ENCODE data around the gene YWHAE. TPM values are rescaled to one million over a fixed set of nuclear protein-coding genes. Genes with fewer than 3 reads are reported as not detected.
"Not testable (repeated sequence)": the region's sequence is repeated elsewhere in the genome, so short reads cannot be mapped to it uniquely, and the experiment has no call there.

YWHAE gene
- total RNA-seq, 1 donor from 2014 or later, result 613 TPM

- ATAC-seq (ENCODE audit: poor library complexity); DNase-seq; intact Hi-C loops (cut with DNase I): not testable (repeated sequence)
These were observed 47.5 kb downstream of the YWHAE start for GRCh38 chr17:1352530-1352929.

- intact Hi-C loops (cut with DNase I), result no loop called here
- ATAC-seq (ENCODE audit: poor library complexity) (no peak), DNase-seq (no peak)
These were observed 48.1 kb downstream of the YWHAE start for GRCh38 chr17:1351971-1352370.

GRCh38 chr17:1351275-1351674, 48.7 kb downstream of the YWHAE start:
- intact Hi-C loops (cut with DNase I), result no loop called here
- DNase-seq (no peak), ATAC-seq (ENCODE audit: poor library complexity) (no peak)

- no peak for DNase-seq
- peak; percentile 75 for ATAC-seq (ENCODE audit: poor library complexity)
- intact Hi-C loops (cut with DNase I), result no loop called here
These were observed 52.3 kb downstream of the YWHAE start for GRCh38 chr17:1347589-1348323.

- no peak for DNase-seq
- intact Hi-C loops (cut with DNase I), result no loop called here
- no peak for ATAC-seq (ENCODE audit: poor library complexity)
These were observed 55.5 kb downstream of the YWHAE start for GRCh38 chr17:1344521-1344920.

GRCh38 chr17:1343554-1343953, 56.5 kb downstream of the YWHAE start:
- intact Hi-C loops (cut with DNase I), result no loop called here
- DNase-seq (no peak), ATAC-seq (ENCODE audit: poor library complexity) (no peak)

GRCh38 chr17:1340371-1340770, 59.7 kb downstream of the YWHAE start:
- intact Hi-C loops (cut with DNase I), result no loop called here
- ATAC-seq (ENCODE audit: poor library complexity), result no peak
- no peak for DNase-seq

- intact Hi-C loops (cut with DNase I), result loop anchor here (5.0 kb wide), 1 partner anchor 54 kb away; the partner anchor contains the start of gene TRARG1
- DNase-seq (peak; percentile 65), ATAC-seq (ENCODE audit: poor library complexity) (peak; percentile 95)
These were observed 68.3 kb downstream of the YWHAE start for GRCh38 chr17:1331708-1332107.

- no peak for DNase-seq
- ATAC-seq (ENCODE audit: poor library complexity), result no peak
- intact Hi-C loops (cut with DNase I), result loop anchor here (5.0 kb wide), 1 partner anchor 53 kb away; the partner anchor contains the start of gene TRARG1
These were observed 70.2 kb downstream of the YWHAE start for GRCh38 chr17:1329745-1330343.

GRCh38 chr17:1328437-1328836, 71.6 kb downstream of the YWHAE start:
- no peak for DNase-seq
- intact Hi-C loops (cut with DNase I), result no loop called here
- ATAC-seq (ENCODE audit: poor library complexity), result no peak

GRCh38 chr17:1325766-1326165, 74.3 kb downstream of the YWHAE start:
- DNase-seq, result no peak
- intact Hi-C loops (cut with DNase I), result no loop called here
- ATAC-seq (ENCODE audit: poor library complexity), result no peak

GRCh38 chr17:1324201-1324771, 75.7 kb downstream of the YWHAE start:
- no peak for ATAC-seq (ENCODE audit: poor library complexity)
- intact Hi-C loops (cut with DNase I), result no loop called here
- DNase-seq, result no peak

GRCh38 chr17:1323336-1323735, 76.7 kb downstream of the YWHAE start:
- no peak for DNase-seq
- ATAC-seq (ENCODE audit: poor library complexity), result no peak
- intact Hi-C loops (cut with DNase I), result no loop called here

GRCh38 chr17:1322480-1322879, 77.5 kb downstream of the YWHAE start:
- intact Hi-C loops (cut with DNase I), result no loop called here
- ATAC-seq (ENCODE audit: poor library complexity), result no peak
- DNase-seq, result no peak

GRCh38 chr17:1322014-1322428, 78.0 kb downstream of the YWHAE start:
- ATAC-seq (ENCODE audit: poor library complexity) (no peak), DNase-seq (no peak)
- intact Hi-C loops (cut with DNase I), result no loop called here

- ATAC-seq (ENCODE audit: poor library complexity) (peak; percentile 47), DNase-seq (peak; percentile 69)
- intact Hi-C loops (cut with DNase I), result no loop called here
These were observed 84.1 kb downstream of the YWHAE start for GRCh38 chr17:1315891-1316403.

GRCh38 chr17:1315409-1315808, 84.6 kb downstream of the YWHAE start:
- DNase-seq (peak; percentile 79), ATAC-seq (ENCODE audit: poor library complexity) (peak; percentile 90)
- intact Hi-C loops (cut with DNase I), result no loop called here

- ATAC-seq (ENCODE audit: poor library complexity) (no peak), DNase-seq (no peak)
- intact Hi-C loops (cut with DNase I), result no loop called here
These were observed 86.6 kb downstream of the YWHAE start for GRCh38 chr17:1313270-1314005.

GRCh38 chr17:1312261-1312870, 87.7 kb downstream of the YWHAE start:
- intact Hi-C loops (cut with DNase I), result no loop called here
- ATAC-seq (ENCODE audit: poor library complexity) (no peak), DNase-seq (no peak)

Data from Right ventricle myocardium superior (tissue), 1 donor.